CD4-positive, alpha-beta T cell (primary cell): Measurements from ENCODE around the gene SDC4. TPM values are rescaled to one million over a fixed set of nuclear protein-coding genes. Genes with fewer than 3 reads are reported as not detected.

ENCODE experiments used
- ATAC-seq: fragments of 200-7000 bp; cut with Tn5 transposase; one replicate; pipeline ENCODE4 v1.10.0; 2022; ENCODE audit warnings: mild to moderate bottlenecking; ENCODE audit not compliant: poor library complexity
- CTCF ChIA-PET: fragments of 350-600 bp; sonication (Branson Sonifier 250); formaldehyde crosslinking; loops from one replicate; lab custom pipeline; 2021; ENCODE audit warnings: antibody characterized with exemption, inconsistent platforms; lab: Charles Lee
- POLR2A ChIA-PET: fragments of 350-600 bp; sonication (Branson Sonifier 250); formaldehyde crosslinking; loops from one replicate; lab custom pipeline; 2021; ENCODE audit warnings: antibody characterized with exemption, inconsistent platforms; lab: Charles Lee
- DNase-seq, 14 experiments: peaks; one replicate each; pipeline ENCODE4 v3.0.0-alpha.2; 2013 to 2020; ENCODE audit warnings: mixed read lengths in 2 of 14
- H3K27ac ChIP-seq, 2 donors: one replicate each; pipeline versions ENCODE4 v1.5.1 to v1.7.0; 2013; ENCODE audit warnings: low read length in 2 of 2, low read depth in 1 of 2, mild to moderate bottlenecking in 1 of 2
- H3K27me3 ChIP-seq, 2 experiments: 1 replicate in 1 of 2; 2 replicates in 1 of 2; pipeline versions ENCODE4 v1.6.1 to v1.7.0; 2013; ENCODE audit warnings: low read length in 2 of 2, control low read depth in 1 of 2, mild to moderate bottlenecking in 1 of 2, moderate library complexity in 1 of 2; ENCODE audit not compliant: insufficient read depth in 2 of 2, control insufficient read depth in 1 of 2
- H3K36me3 ChIP-seq: one replicate; pipeline ENCODE4 v1.6.1; 2013; ENCODE audit warnings: low read length, control low read depth; ENCODE audit not compliant: insufficient read depth
- H3K4me1 ChIP-seq: one replicate; pipeline ENCODE4 v1.6.1; 2013; ENCODE audit warnings: low read length, control low read depth; ENCODE audit not compliant: insufficient read depth
- H3K4me3 ChIP-seq: one replicate; pipeline ENCODE4 v1.5.1; 2013; ENCODE audit warnings: mild to moderate bottlenecking, low read length, moderate library complexity
- H3K9me3 ChIP-seq, 2 experiments: 1 replicate in 1 of 2; 2 replicates in 1 of 2; pipeline versions ENCODE4 v1.6.1 to v1.7.0; 2013; ENCODE audit warnings: low read length in 2 of 2, mild to moderate bottlenecking in 2 of 2, control low read depth in 1 of 2, moderate library complexity in 1 of 2; ENCODE audit not compliant: control insufficient read depth in 1 of 2, insufficient read depth in 1 of 2
- H3K27ac Mint-ChIP-seq: one replicate; pipeline ENCODE4 v1.8.0; 2020; ENCODE audit warnings: mixed read lengths
- H3K27me3 Mint-ChIP-seq: one replicate; pipeline ENCODE4 v1.8.0; 2021; ENCODE audit warnings: mixed read lengths
- H3K36me3 Mint-ChIP-seq: one replicate; pipeline ENCODE4 v1.8.0; 2021; ENCODE audit warnings: low read depth, mixed read lengths
- H3K4me1 Mint-ChIP-seq: one replicate; pipeline ENCODE4 v1.8.0; 2021; ENCODE audit warnings: low read depth, mixed read lengths
- H3K4me3 Mint-ChIP-seq: one replicate; pipeline ENCODE4 v1.8.0; 2020; ENCODE audit warnings: mild to moderate bottlenecking, mixed read lengths
- H3K9me3 Mint-ChIP-seq: one replicate; pipeline ENCODE4 v1.8.0; 2020; ENCODE audit warnings: mixed read lengths
- intact Hi-C, 2 experiments: fragments of 100-400 bp; cut with DNase I in 1 of 2; cut with micrococcal nuclease in 1 of 2; formaldehyde crosslinking; loops; one replicate each; pipeline versions ENCODE4 v1.15.1 to v1.9.0; 2023 to 2025; cut with DNase I, micrococcal nuclease
- total RNA-seq, 174 experiments: library from RNA in 2 of 174; stranded (reverse) in 2 of 174; gene quantifications; one replicate each; pipeline ENCODE4 v1.2.3 and lab custom pipeline; 2021 to 2026
- TF ChIP-seq, protein P1 (sequence below): fragments of 200-600 bp; IDR thresholded peaks from one replicate; pipeline ENCODE4 v1.8.0; 2022; ENCODE audit warnings: antibody characterized with exemption, mild to moderate bottlenecking

The SDC4 gene
- total RNA-seq, 2 experiments from 2014 or later = 1.0 to 1.1 TPM

DNA sequence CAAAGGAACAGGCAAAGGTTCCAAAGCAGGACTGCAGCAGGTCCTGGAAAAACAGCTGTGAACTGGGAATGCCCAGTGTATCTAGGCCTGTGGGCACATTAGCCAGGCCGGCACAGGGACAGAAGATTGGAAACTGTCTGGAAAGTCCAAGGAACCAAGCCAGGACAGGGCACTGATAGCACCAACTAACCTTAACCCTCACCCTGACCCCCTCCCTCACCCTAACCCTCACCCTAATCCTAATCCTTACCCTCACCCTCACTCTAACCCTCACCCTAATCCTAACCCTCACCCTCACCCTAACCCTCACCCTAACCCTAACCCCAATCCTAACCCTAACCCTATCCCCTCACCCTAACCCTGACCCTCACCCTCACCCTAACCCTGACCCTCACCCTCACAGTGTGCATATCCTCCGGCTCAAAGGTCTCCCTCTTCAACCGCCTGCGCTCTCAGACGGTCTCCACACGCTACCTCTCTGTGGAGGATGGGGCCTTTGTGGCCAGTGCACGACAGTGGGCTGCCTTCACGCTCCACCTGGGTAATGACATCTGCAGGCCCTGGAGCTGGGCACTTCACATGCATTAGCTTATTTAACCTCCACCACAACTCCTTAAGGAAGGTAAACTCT is 35.0 kb downstream of the SDC4 start:
- no peaks in the 10 kb centered on the region for H3K9me3 Mint-ChIP-seq
- POLR2A ChIA-PET = interaction anchor here (0.6 kb wide), 1 partner anchor 243 kb away, joined by 3 read pairs; no protein-coding TSS in a partner anchor
- Histone ChIP-seq H3K27me3 (peaks cover 23 to 32% of the 10 kb centered on the region in 2 experiments), H3K4me1 (peaks cover 8% of the 10 kb centered on the region), H3K27ac (no peak overlapping the region), H3K9me3 (peaks cover 0 to 13% of the 10 kb centered on the region in 2 experiments), H3K4me3 (no peak overlapping the region), H3K36me3 (no peaks in the 10 kb centered on the region)
- ATAC-seq = no peak
- CTCF ChIA-PET = no interaction called here
- TF ChIP-seq, protein P1, sequence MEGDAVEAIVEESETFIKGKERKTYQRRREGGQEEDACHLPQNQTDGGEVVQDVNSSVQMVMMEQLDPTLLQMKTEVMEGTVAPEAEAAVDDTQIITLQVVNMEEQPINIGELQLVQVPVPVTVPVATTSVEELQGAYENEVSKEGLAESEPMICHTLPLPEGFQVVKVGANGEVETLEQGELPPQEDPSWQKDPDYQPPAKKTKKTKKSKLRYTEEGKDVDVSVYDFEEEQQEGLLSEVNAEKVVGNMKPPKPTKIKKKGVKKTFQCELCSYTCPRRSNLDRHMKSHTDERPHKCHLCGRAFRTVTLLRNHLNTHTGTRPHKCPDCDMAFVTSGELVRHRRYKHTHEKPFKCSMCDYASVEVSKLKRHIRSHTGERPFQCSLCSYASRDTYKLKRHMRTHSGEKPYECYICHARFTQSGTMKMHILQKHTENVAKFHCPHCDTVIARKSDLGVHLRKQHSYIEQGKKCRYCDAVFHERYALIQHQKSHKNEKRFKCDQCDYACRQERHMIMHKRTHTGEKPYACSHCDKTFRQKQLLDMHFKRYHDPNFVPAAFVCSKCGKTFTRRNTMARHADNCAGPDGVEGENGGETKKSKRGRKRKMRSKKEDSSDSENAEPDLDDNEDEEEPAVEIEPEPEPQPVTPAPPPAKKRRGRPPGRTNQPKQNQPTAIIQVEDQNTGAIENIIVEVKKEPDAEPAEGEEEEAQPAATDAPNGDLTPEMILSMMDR = no peak
- H3K36me3 Mint-ChIP-seq = no peaks in the 10 kb centered on the region
- DNase-seq = no peak
- H3K4me1 Mint-ChIP-seq = peaks cover 7% of the 10 kb centered on the region
- no peak overlapping the region for H3K4me3 Mint-ChIP-seq
- peaks cover 79% of the 10 kb centered on the region for H3K27me3 Mint-ChIP-seq
- H3K27ac Mint-ChIP-seq = no peak overlapping the region
- intact Hi-C loops = loop anchor here (5.0 kb wide), 1 partner anchor 626 kb away; no protein-coding TSS in a partner anchor

DNA sequence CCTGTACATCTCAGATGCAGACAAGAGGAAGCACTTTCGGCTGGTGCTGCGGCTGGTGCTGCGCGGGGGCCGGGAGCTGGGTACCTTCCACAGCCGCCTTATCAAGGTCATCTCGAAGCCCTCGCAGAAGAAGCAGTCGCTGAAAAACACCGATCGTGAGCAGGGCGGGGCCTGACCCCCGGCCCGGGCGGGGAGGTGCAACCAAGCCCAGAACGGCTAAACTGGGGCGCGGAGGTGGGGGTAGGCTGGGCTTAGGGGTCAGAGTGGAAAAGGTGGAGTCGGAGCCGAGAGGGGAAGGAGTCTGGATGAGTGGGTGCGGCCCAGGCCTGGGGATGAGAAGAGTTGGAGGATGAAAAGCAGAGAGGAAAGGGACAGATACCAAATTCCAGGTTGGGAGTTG is 36.0 kb downstream of the SDC4 start:
- ATAC-seq (no peak), DNase-seq (no peak)
- ChIA-PET CTCF (interaction anchor here (0.6 to 1.7 kb wide), 13 partner anchors 9 to 627 kb away, joined by 3 to 12 read pairs (median 4); partner anchors contain the start of gene SYS1), POLR2A (no interaction called here)
- H3K9me3 ChIP-seq = peaks cover 0 to 13% of the 10 kb centered on the region in 2 experiments
- H3K9me3 Mint-ChIP-seq = no peaks in the 10 kb centered on the region
- H3K27ac Mint-ChIP-seq = no peak overlapping the region
- peaks cover 83% of the 10 kb centered on the region for H3K27me3 Mint-ChIP-seq
- H3K4me1 ChIP-seq = peaks cover 8% of the 10 kb centered on the region
- H3K4me1 Mint-ChIP-seq = peaks cover 7% of the 10 kb centered on the region
- TF ChIP-seq, protein P1 = no peak
- H3K36me3 Mint-ChIP-seq = no peaks in the 10 kb centered on the region
- peaks cover 28 to 37% of the 10 kb centered on the region in 2 experiments for H3K27me3 ChIP-seq
- H3K36me3 ChIP-seq = no peaks in the 10 kb centered on the region
- intact Hi-C loops = loop anchor here (5.0 kb wide), 1 partner anchor 625 kb away; no protein-coding TSS in a partner anchor
- H3K4me3 Mint-ChIP-seq = no peak overlapping the region
- no peak overlapping the region for H3K4me3 ChIP-seq
- no peak overlapping the region for H3K27ac ChIP-seq

DNA sequence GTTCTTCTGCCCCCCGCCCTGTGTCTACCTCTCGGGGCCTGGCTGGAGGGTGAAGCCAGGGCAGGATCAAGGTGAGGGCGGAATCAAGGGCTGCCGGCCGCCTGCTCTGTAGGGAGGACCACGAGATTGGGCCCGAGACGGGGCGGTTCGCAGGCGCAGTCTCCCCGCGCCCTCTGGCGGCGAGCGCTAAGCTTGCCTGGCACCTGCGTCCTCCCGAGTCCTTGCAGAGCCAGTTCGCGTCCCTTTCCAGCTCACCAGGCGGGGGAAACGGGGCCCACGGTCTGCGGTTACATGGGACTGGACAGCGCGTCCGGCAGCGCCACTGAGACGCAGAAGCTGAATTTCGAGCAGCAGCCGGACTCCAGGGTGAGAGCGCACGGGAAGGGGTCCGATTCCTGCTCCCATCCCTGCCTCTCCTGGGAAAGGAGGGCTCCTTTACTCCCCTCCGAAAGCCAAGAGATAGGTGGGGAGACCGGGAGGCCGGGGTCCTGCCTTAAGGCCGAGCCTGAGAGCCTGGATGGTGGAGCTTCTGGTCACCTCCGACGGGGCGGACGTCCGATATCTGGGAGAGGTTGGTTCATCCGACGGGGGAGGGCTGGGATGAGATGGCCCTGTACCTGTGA is 36.5 kb downstream of the SDC4 start:
- ChIA-PET CTCF (interaction anchor here (0.6 to 1.7 kb wide), 13 partner anchors 9 to 626 kb away, joined by 3 to 12 read pairs (median 4); partner anchors contain the start of gene SYS1), POLR2A (no interaction called here)
- no peak overlapping the region for H3K27ac ChIP-seq
- ATAC-seq = peak; percentile 74
- TF ChIP-seq, protein P1 = peak; percentile 69
- peaks cover 33 to 43% of the 10 kb centered on the region in 2 experiments for H3K27me3 ChIP-seq
- no peak overlapping the region for H3K4me3 Mint-ChIP-seq
- intact Hi-C loops = loop anchor here (5.0 kb wide), 1 partner anchor 624 kb away; no protein-coding TSS in a partner anchor
- no peaks in the 10 kb centered on the region for H3K9me3 Mint-ChIP-seq
- H3K27me3 Mint-ChIP-seq = peaks cover 83% of the 10 kb centered on the region
- H3K36me3 ChIP-seq = no peaks in the 10 kb centered on the region
- no peak overlapping the region for H3K4me3 ChIP-seq
- H3K36me3 Mint-ChIP-seq = no peaks in the 10 kb centered on the region
- H3K27ac Mint-ChIP-seq = no peak overlapping the region
- H3K4me1 ChIP-seq = peaks cover 8% of the 10 kb centered on the region
- H3K4me1 Mint-ChIP-seq = peaks cover 7% of the 10 kb centered on the region
- peak in 13 of 14 experiments; percentile 32 to 75 (median 48) for DNase-seq
- peaks cover 0 to 15% of the 10 kb centered on the region in 2 experiments for H3K9me3 ChIP-seq
